HepG2 (cell line): ENCODE results near the gene LPCAT4. TPM values are rescaled to one million over a fixed set of nuclear protein-coding genes. Genes with fewer than 3 reads are reported as not detected.

Experiments used
- ATAC-seq: fragments of 200-7000 bp; cut with Tn5 transposase; 3 replicates; pipeline ENCODE4 v1.9.1; 2020; ENCODE audit warnings: mild to moderate bottlenecking, moderate library complexity
- BruUV-seq: library from RNA; stranded (reverse); fragments of 400-500 nt; replicated peaks from 2 replicates; lab custom pipeline; 2021; lab: Mats Ljungman, UMichigan
- CTCF ChIA-PET: fragments of 300-600 bp; formaldehyde crosslinking; extraction: SDS; loops from one replicate; lab custom pipeline; 2021; ENCODE audit warnings: low total read pairs, inconsistent platforms, low intra/inter-chr PET ratio; lab: Yijun Ruan, JAX
- POLR2A ChIA-PET: fragments of 350-600 bp; sonication (Branson Sonifier 250); formaldehyde crosslinking; loops from one replicate; lab custom pipeline; 2020; ENCODE audit warnings: antibody characterized with exemption, inconsistent platforms; lab: Yijun Ruan, JAX
- DNase-seq: peaks from one replicate; pipeline ENCODE4 v3.0.0-alpha.2; 2015; ENCODE audit warnings: low spot score
- FAIRE-seq: peaks from 3 replicates; lab custom pipeline; 2011; peaks lifted over from hg19 to GRCh38; lab: Jason Lieb, UNC
- H2AFZ ChIP-seq: one replicate; pipeline ENCODE4 v1.6.1; 2011; ENCODE audit warnings: low read length, inconsistent platforms
- H3K27ac ChIP-seq: fragments of 300-600 bp; 3 replicates; pipeline ENCODE4 v1.8.0; 2011; ENCODE audit warnings: mixed run types, mild to moderate bottlenecking, mixed read lengths, low read length, inconsistent platforms; ENCODE audit not compliant: insufficient read depth; ENCODE audit errors: extremely low read length
- H3K27me3 ChIP-seq, 2 experiments: fragments of 200-600 bp in 1 of 2; 2 replicates in 1 of 2; 3 replicates in 1 of 2; pipeline versions ENCODE4 v1.6.0 to v1.8.0; 2011; ENCODE audit warnings: low read length in 2 of 2, mild to moderate bottlenecking in 2 of 2, moderate library complexity in 2 of 2, inconsistent platforms in 1 of 2; ENCODE audit not compliant: insufficient read depth in 2 of 2, control insufficient read depth in 1 of 2
- H3K36me3 ChIP-seq, 2 experiments: fragments of 200-600 bp in 1 of 2; replicated peaks in 1 of 2; 2 replicates in 1 of 2; 3 replicates in 1 of 2; pipeline versions ENCODE4 v1.5.1 to v1.8.0; 2011; ENCODE audit warnings: low read length in 2 of 2, inconsistent platforms in 1 of 2; ENCODE audit not compliant: insufficient read depth in 2 of 2, control insufficient read depth in 1 of 2
- H3K4me1 ChIP-seq: 2 replicates; pipeline ENCODE4 v1.5.1; 2012; ENCODE audit warnings: low read length, inconsistent platforms; ENCODE audit not compliant: insufficient read depth
- H3K4me2 ChIP-seq: 2 replicates; pipeline ENCODE4 v1.6.0; 2011; ENCODE audit warnings: low read depth, low read length, inconsistent platforms
- H3K4me3 ChIP-seq, 3 experiments: fragments of 200-600 bp in 1 of 3; sonication (generic), shearing (Covaris generic) in 1 of 3; replicated peaks in 1 of 3; 2 replicates each; pipeline ENCODE4 v1.5.1; 2011 to 2016; ENCODE audit warnings: low read length in 3 of 3, inconsistent platforms in 2 of 3, low read depth in 2 of 3, mild to moderate bottlenecking in 2 of 3, control low read depth in 1 of 3, mixed read lengths in 1 of 3; ENCODE audit not compliant: insufficient read depth in 1 of 3
- H3K79me2 ChIP-seq: one replicate; pipeline ENCODE4 v1.6.1; 2011; ENCODE audit warnings: low read length, inconsistent platforms; ENCODE audit not compliant: insufficient read depth
- H3K9ac ChIP-seq: 2 replicates; pipeline ENCODE4 v1.6.0; 2011; ENCODE audit warnings: mild to moderate bottlenecking, low read depth, low read length, inconsistent platforms; ENCODE audit not compliant: insufficient read depth
- H3K9me3 ChIP-seq: 2 replicates; pipeline ENCODE4 v1.5.1; 2012; ENCODE audit warnings: mild to moderate bottlenecking, low read length
- H4K20me1 ChIP-seq: 2 replicates; pipeline ENCODE4 v1.6.0; 2011; ENCODE audit warnings: inconsistent platforms, mild to moderate bottlenecking, low read length, moderate library complexity; ENCODE audit not compliant: insufficient read depth
- AKNA ChIP-seq: sonication (generic); formaldehyde crosslinking; IDR thresholded peaks from 2 replicates; pipeline ENCODE4 v1.4.0; 2020; ENCODE audit warnings: missing genetic modification reagents, borderline replicate concordance
- CENPT ChIP-seq: sonication (generic); formaldehyde crosslinking; IDR thresholded peaks from 2 replicates; pipeline ENCODE4 v1.8.0; 2022; ENCODE audit warnings: low read depth, mild to moderate bottlenecking, moderate library complexity, missing genetic modification reagents
- ZBTB33 ChIP-seq: sonication (generic); formaldehyde crosslinking; IDR thresholded peaks from 2 replicates; pipeline ENCODE4 v1.4.0; 2020; ENCODE audit warnings: missing genetic modification reagents
- ZNF34 ChIP-seq: sonication (generic); formaldehyde crosslinking; IDR thresholded peaks from 2 replicates; pipeline ENCODE4 v1.4.0; 2020; ENCODE audit warnings: mild to moderate bottlenecking, missing genetic modification reagents, borderline replicate concordance
- ZNF460 ChIP-seq: sonication (generic); formaldehyde crosslinking; IDR thresholded peaks from 2 replicates; pipeline ENCODE4 v1.5.1; 2020; ENCODE audit warnings: missing genetic modification reagents, mild to moderate bottlenecking, borderline replicate concordance
- ZNF773 ChIP-seq: sonication (generic); formaldehyde crosslinking; IDR thresholded peaks from 2 replicates; pipeline ENCODE4 v1.4.0; 2020; ENCODE audit warnings: missing genetic modification reagents, borderline replicate concordance
- ZNF839 ChIP-seq: sonication (generic); formaldehyde crosslinking; IDR thresholded peaks from 2 replicates; pipeline ENCODE4 v1.4.0; 2020; ENCODE audit warnings: missing genetic modification reagents, mild to moderate bottlenecking, borderline replicate concordance
- WGBS: methylation state at CpG from one replicate; pipeline ENCODE4 v1.1.6; 2017; ENCODE audit warnings: low lambda C conversion rate; 5-methylcytosine and 5-hydroxymethylcytosine counted together
- in situ Hi-C: cut with HindIII; loops from 2 replicates; pipeline ENCODE4 v1.10.0; 2017; ENCODE audit warnings: low pct_unique_long_range_greater_than_20kb; ENCODE audit not compliant: extremely low pct_ligation_motif_present
- intact Hi-C: fragments of 100-400 bp; cut with micrococcal nuclease; formaldehyde crosslinking; loops from one replicate; pipeline ENCODE4 v1.10.0; 2022; ENCODE audit not compliant: unreplicated experiment
- polyA plus RNA-seq, 8 experiments: library from polyadenylated mRNA; depleted of rRNA in 3 of 8; stranded (reverse) in 7 of 8; unstranded in 1 of 8; fragments of >200 nt; fragmentation: Illumina TruSeq in 4 of 8; extraction: Trizol in 4 of 8; gene quantifications; 2 replicates each; pipeline versions ENCODE4 v1.2.1 to v1.2.3, GENCODE V29; 2011 to 2016; ENCODE audit warnings: low read depth in 4 of 8, missing spikeins in 1 of 8, mixed read lengths in 1 of 8; ENCODE audit not compliant: insufficient read depth in 1 of 8
- total RNA-seq, 5 experiments: library from RNA; depleted of rRNA; stranded (reverse); fragments of >200 nt; fragmentation: Illumina TruSeq; extraction: Trizol; gene quantifications; 2 replicates each; pipeline ENCODE4 v1.2.3, GENCODE V29; 2016; ENCODE audit warnings: low read depth in 1 of 5

LPCAT4 gene
- total and polyA plus RNA-seq, 2 of the 13 experiments (the other 11 are each of a cell fraction or from before 2014, with no cell fraction given) = 8.1 to 57.1 TPM

DNA sequence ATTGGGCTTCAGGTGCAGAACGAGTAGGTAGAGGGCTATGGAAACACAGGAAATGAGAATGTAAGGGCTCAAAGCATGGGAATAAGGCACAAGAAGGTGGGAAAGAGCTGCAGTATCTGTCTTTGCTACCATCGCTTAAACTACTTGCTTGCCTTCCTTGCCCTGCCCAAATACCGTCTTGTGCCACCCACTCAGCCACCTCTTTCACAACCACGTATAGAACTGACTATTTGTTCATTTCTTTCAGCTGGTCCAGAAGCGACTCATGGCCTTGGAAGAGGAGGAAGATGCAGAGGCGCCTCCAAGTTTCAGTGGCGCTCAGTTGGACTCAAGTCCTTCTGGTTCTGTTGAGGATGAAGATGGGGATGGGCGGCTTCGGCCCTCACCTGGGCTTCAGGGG, 11.8 kb downstream of the LPCAT4 start:
- H3K79me2 ChIP-seq = no peaks in the 10 kb centered on the region
- ATAC-seq (no peak), DNase-seq (no peak), FAIRE-seq (no peak)
- no TSS peak for BruUV-seq
- no peaks in the 10 kb centered on the region for H3K9me3 ChIP-seq
- CTCF ChIA-PET = no interaction called here
- H3K27me3 ChIP-seq = peaks cover 0 to 4% of the 10 kb centered on the region in 2 experiments; a peak in 1 of 5 replicates
- POLR2A ChIA-PET = no interaction called here
- H3K36me3 ChIP-seq = peaks cover 0 to 6% of the 10 kb centered on the region in 2 experiments; a peak in 2 of 5 replicates
- intact Hi-C loops (no loop called here), in situ Hi-C loops (loop anchor here (25.0 kb wide), 1 partner anchor 293 kb away; no protein-coding TSS in a partner anchor)
- no peaks in the 10 kb centered on the region for H4K20me1 ChIP-seq
- no peak overlapping the region for H3K9ac ChIP-seq
- WGBS = 78% methylated on average over 6 of the region's 9 CpGs
- no peak overlapping the region for H3K4me2 ChIP-seq
- H3K27ac ChIP-seq = no peak overlapping the region
- TF ChIP-seq CENPT = no peak
- TF ChIP-seq ZNF839 = no peak
- no peak for TF ChIP-seq AKNA (CRISPR knock-in tag)
- no peak for TF ChIP-seq ZNF460 (CRISPR knock-in tag)
- TF ChIP-seq ZBTB33 (CRISPR knock-in tag) = no peak
- TF ChIP-seq ZNF773 = no peak
- no peak for TF ChIP-seq ZNF34
- no peaks in the 10 kb centered on the region for H3K4me1 ChIP-seq
- no peak overlapping the region for H2AFZ ChIP-seq
- no peak overlapping the region for H3K4me3 ChIP-seq
